ENCODE measurements around the gene INPP1.

Gene INPP1

GRCh38 chr2:190412966-190413365, 69.6 kb downstream of the INPP1 start:
- DNase-seq = no peak

GRCh38 chr2:190413421-190413820, 70.0 kb downstream of the INPP1 start:
- DNase-seq = no peak

GRCh38 chr2:190415251-190415650, 71.9 kb downstream of the INPP1 start:
- no peak for DNase-seq

GRCh38 chr2:190415794-190416775, 72.7 kb downstream of the INPP1 start:
- DNase-seq = no peak

GRCh38 chr2:190417045-190417842, 73.9 kb downstream of the INPP1 start:
- DNase-seq = no peak

- no peak for DNase-seq
These were observed 75.3 kb downstream of the INPP1 start for GRCh38 chr2:190418727-190419126.

- no peak for DNase-seq
These were observed 77.4 kb downstream of the INPP1 start for GRCh38 chr2:190420801-190421200.
